HK-2 (cell line): Measurements from ENCODE around the gene ERAP2.
"Not testable (repeated sequence)": the region's sequence is repeated elsewhere in the genome, so short reads cannot be mapped to it uniquely, and the experiment has no call there.

Experiments
- DNase-seq: peaks from one replicate; pipeline ENCODE4 v3.0.0-alpha.2; 2018; ENCODE audit not compliant: unreplicated experiment

Gene ERAP2

GRCh38 chr5:96901384-96901783 lies 25.1 kb downstream of the ERAP2 start:
- DNase-seq, result no peak

GRCh38 chr5:96901841-96902240 lies 25.5 kb downstream of the ERAP2 start:
- no peak for DNase-seq

- DNase-seq, result no peak
These were observed 26.6 kb downstream of the ERAP2 start for GRCh38 chr5:96902876-96903275.

DNA sequence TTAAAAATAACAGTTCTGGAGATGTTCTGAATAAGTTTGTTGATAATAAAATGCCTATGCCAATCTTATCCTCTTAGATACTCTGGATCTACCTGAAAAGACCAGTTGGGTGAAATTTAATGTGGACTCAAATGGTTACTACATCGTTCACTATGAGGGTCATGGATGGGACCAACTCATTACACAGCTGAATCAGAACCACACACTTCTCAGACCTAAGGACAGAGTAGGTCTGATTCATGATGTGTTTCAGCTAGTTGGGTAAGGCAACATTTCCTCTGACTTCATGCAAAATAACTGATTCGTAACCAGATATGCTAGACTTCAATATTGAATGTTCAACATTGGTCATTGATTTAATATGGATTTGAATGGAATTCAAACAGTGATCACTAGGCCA lies 27.0 kb downstream of the ERAP2 start:
- no peak for DNase-seq

- DNase-seq, result no peak
These were observed 28.0 kb downstream of the ERAP2 start for GRCh38 chr5:96904054-96904931.

DNA sequence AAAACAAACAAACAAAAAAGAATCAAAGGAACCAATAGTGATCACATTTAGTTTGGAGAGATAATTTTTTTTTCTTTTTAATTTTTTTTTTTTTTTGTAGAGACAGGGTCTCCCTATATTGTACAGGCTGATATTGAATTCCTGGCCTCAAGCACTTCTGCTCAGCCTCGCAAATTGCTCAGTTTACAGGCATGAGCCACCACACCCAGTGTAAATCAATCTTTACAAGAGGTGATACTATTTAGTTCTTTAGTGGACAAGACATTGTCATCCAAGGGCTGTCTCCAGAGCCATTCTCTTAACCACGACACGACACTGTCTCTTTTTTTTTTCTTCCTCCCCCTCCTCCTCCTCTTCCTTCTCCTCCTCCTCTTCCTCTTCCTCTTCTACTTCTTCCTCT lies 29.6 kb downstream of the ERAP2 start:
- no peak for DNase-seq

- no peak for DNase-seq
These were observed 32.7 kb downstream of the ERAP2 start for GRCh38 chr5:96909003-96909402.

GRCh38 chr5:96909435-96909834 lies 33.1 kb downstream of the ERAP2 start:
- no peak for DNase-seq

GRCh38 chr5:96911139-96911538 lies 34.8 kb downstream of the ERAP2 start:
- no peak for DNase-seq

- no peak for DNase-seq
These were observed 36.9 kb downstream of the ERAP2 start for GRCh38 chr5:96913233-96913632.

DNA sequence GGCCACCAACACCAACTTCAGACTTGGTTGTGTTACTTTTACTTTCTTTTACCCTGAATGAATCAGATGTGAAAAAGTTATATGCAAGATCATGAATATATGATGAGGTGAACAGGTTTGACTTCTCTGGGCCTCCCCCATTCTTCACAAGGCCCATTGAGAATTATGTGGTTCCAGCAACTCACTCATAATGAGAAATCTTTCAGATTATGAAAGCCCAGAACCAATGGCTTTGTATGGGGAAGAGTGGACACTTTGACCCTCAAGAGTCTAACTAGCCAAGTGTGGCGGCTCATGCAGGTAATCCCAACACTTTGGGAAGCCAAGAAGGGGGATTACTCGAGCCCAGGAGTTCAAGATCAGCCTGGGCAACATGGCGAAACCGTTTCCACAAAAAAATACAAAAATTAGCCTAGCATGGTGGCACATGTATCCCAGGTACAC lies 43.5 kb downstream of the ERAP2 start:
- no peak for DNase-seq

DNA sequence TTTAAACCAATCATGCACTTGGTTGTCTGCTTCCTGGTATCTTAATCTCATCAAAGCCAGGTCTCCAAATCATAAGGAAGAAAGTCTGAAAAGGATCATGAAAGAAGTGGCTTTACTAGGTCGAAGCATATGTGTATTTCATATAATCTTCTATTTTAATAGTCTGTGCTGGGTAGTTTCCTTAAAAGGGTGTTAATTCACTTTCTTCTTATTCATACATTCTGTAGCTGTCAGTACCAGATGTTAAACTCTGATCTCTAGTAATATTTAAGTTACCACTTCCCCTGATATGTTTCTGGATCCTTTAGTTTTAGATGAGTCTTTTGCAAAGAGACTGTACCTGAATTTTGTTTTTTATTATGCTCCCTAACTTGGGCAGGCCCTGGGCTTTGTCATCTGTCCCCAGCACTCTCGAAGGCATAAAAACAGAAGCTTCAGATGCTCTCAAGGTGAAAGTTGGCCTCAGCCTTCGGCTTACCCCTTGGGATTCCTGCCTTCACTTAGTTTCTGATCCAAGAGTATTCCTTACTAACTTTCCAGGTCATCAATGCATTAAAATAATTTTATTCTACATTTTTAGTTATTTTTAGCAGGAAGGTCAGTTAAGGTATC lies 44.5 kb downstream of the ERAP2 start:
- no peak for DNase-seq

- no peak for DNase-seq
These were observed 46.4 kb downstream of the ERAP2 start for GRCh38 chr5:96922499-96923244.

DNA sequence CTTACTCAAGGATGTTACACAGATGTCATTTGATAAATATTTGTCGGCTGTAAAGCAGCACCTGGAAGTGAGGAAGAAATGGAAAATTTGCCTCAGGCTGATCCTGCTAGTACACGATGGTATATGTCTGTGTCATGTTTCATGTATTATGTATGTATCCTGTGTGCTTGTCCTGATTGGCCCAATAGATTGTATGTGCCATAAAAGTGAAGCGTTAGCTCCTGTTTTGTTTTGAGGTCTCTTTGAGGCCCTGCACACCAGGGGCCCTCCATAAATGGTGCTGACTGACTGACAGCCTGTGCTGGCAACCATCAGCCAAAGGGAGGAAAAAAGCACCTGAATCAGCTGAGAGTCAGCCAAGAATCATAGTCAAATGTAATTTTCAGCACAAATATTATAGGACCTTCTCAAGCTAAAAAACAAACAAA lies 47.7 kb downstream of the ERAP2 start:
- DNase-seq, result no peak

GRCh38 chr5:96926276-96926675 lies 50.0 kb downstream of the ERAP2 start:
- DNase-seq, result no peak

DNA sequence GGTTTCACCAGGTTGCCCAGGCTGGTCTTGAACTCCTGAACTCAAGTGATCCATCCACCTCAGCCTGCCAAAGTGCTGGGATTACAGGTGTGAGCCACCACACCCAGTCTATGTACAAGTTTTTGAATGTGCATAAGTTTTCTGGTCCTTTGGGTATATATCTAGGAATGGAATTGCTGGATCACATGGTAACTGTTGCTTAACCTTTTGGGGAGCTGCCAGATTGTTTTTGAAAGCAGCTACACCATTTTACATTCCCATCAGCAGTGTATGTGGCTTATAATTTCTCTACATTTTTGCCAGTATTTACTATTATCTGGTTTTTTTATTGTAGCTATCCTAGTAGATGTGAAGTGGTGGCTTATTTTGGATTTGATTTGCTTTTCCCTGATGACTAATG lies 50.7 kb downstream of the ERAP2 start:
- no peak for DNase-seq

GRCh38 chr5:96928931-96929708 lies 52.8 kb downstream of the ERAP2 start:
- DNase-seq, result no peak

GRCh38 chr5:96930058-96930457 lies 53.8 kb downstream of the ERAP2 start:
- DNase-seq, result no peak

GRCh38 chr5:96930589-96930988 lies 54.3 kb downstream of the ERAP2 start:
- DNase-seq, result no peak

GRCh38 chr5:96931037-96931436 lies 54.7 kb downstream of the ERAP2 start:
- DNase-seq, result not testable (repeated sequence)

DNA sequence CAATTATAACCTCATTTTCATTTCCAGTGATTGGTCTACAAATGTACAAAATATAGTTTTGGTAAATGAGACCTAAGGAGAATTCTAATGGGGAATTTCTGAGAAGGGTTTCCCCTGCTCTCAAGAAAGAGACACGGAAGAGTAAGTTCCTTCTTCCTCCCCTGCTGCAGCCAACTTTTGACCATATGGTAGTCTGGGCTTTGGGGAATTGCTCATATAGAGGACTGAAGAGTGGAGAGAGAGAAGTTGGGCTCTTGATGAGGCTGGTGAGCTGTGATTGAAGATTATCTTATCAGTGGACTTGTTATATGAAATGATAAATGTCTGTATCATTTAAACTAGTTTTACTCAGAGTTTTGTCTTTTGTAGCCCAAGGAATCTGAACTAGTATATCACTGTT lies 55.3 kb downstream of the ERAP2 start:
- DNase-seq, result no peak

DNA sequence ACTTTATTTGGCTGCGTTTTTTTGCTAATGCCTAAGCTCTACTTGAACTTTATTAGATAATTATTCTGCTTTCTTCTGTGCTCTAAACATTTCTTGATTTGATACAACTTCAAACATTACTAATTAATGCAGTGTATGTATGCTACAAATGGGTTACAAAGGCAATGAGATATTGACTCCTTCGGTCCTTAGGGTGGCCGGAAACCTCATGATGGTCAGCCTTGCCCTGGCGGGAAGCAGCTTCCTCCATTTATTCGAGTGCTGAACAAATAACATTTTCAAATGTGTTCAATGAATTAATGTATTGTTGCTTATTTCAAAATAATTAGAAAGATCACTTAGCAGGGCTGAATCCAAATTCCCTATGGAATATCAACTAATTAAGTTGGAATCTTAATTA lies 55.7 kb downstream of the ERAP2 start:
- no peak for DNase-seq
